Measurements from ENCODE around the gene TMCC1.
"Not testable (repeated sequence)": the region's sequence is repeated elsewhere in the genome, so short reads cannot be mapped to it uniquely, and the experiment has no call there.

Gene TMCC1

DNA sequence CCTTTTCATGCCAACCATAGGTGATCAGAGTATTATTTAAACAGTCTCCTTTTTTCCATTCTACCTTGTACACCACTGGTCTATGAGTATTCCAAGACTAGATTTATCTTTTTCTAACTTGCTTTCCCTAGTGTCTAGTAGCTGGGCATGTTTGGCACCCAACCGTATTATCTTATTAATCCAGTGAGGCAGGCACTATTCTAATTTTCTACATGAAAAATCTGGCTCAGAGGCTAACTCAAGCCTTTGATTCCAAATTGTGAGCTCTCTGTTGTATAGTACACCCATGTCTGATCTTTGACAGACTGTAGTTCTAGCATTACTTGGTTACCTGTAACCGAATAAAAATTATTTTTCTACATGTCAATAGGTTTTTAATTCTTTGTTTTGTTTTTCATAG, 210.3 kb downstream of the TMCC1 start:
- Histone ChIP-seq H4K20me1 (ENCODE audit: insufficient read depth, low read length, poor library complexity, severe bottlenecking) (no peaks in the 10 kb centered on the region), H3K36me3 (ENCODE audit: insufficient read depth, low read length) (no peaks in the 10 kb centered on the region), H3K79me2 (ENCODE audit: insufficient read depth, low read length) (no peaks in the 10 kb centered on the region), H3K9me2 (replicated peaks; ENCODE audit: low read depth, low read length) (no peaks in the 10 kb centered on the region), H2AFZ (ENCODE audit: low read length) (no peak overlapping the region), H3K4me2 (ENCODE audit: low read depth, low read length, poor library complexity, severe bottlenecking) (no peak overlapping the region), H3K27me3 (ENCODE audit: insufficient read depth, low read length, poor library complexity, severe bottlenecking) (no peaks in the 10 kb centered on the region), H3K9me3 (ENCODE audit: insufficient read depth, low read depth, low read length) (no peaks in the 10 kb centered on the region), H3F3A (ENCODE audit: low read depth) (no peaks in the 10 kb centered on the region), H3K9ac (ENCODE audit: low read depth, low read length, poor library complexity, severe bottlenecking) (no peak overlapping the region), H3K4me1 (ENCODE audit: insufficient read depth, low read length, poor library complexity, severe bottlenecking) (no peaks in the 10 kb centered on the region), H3K4me3 (ENCODE audit: low read length, poor library complexity, severe bottlenecking) (no peak overlapping the region)
- TF ChIP-seq EZH2phosphoT487 (IDR thresholded peaks at IDR 0.05; ENCODE audit: borderline replicate concordance): no peak
- TF ChIP-seq CTCF (conservative IDR thresholded peaks at IDR 0.05; ENCODE audit: low read length): no peak

- Histone ChIP-seq H3K36me3 (ENCODE audit: insufficient read depth, low read length) (no peaks in the 10 kb centered on the region), H3K4me2 (ENCODE audit: low read depth, low read length, poor library complexity, severe bottlenecking) (no peak overlapping the region), H3K27me3 (ENCODE audit: insufficient read depth, low read length, poor library complexity, severe bottlenecking) (no peaks in the 10 kb centered on the region), H3K79me2 (ENCODE audit: insufficient read depth, low read length) (no peaks in the 10 kb centered on the region), H3K4me3 (ENCODE audit: low read length, poor library complexity, severe bottlenecking) (no peak overlapping the region), H2AFZ (ENCODE audit: low read length) (no peak overlapping the region), H3K4me1 (ENCODE audit: insufficient read depth, low read length, poor library complexity, severe bottlenecking) (no peaks in the 10 kb centered on the region), H4K20me1 (ENCODE audit: insufficient read depth, low read length, poor library complexity, severe bottlenecking) (no peaks in the 10 kb centered on the region), H3K9ac (ENCODE audit: low read depth, low read length, poor library complexity, severe bottlenecking) (no peak overlapping the region), H3K9me3 (ENCODE audit: insufficient read depth, low read depth, low read length) (no peaks in the 10 kb centered on the region), H3F3A (ENCODE audit: low read depth) (no peaks in the 10 kb centered on the region), H3K9me2 (replicated peaks; ENCODE audit: low read depth, low read length) (no peaks in the 10 kb centered on the region)
- TF ChIP-seq CTCF (conservative IDR thresholded peaks at IDR 0.05; ENCODE audit: low read length) (no peak), EZH2phosphoT487 (IDR thresholded peaks at IDR 0.05; ENCODE audit: borderline replicate concordance) (no peak)
Measured at GRCh38 chr3:129676985-129677384, 216.5 kb downstream of the TMCC1 start.

DNA sequence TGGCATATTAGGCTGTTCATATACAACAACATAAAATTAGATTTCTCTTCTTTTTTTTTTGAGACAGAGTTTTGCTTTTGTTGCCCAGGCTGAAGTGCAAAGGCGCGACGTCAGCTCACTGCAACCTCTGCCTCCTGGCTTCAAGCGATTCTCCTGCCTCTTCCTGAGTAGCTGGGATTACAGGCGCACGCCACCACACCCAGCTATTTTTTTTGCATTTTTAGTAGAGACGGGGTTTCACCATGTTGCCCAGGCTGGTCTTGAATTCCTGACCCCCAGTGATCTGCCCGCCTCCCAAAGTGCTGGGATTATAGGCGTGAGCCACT, 218.8 kb downstream of the TMCC1 start:
- not testable (repeated sequence) for H4K20me1 ChIP-seq (ENCODE audit: insufficient read depth, low read length, poor library complexity, severe bottlenecking); H3K9me2 ChIP-seq (replicated peaks; ENCODE audit: low read depth, low read length); H3K9me3 ChIP-seq (ENCODE audit: insufficient read depth, low read depth, low read length); H2AFZ ChIP-seq (ENCODE audit: low read length); H3F3A ChIP-seq (ENCODE audit: low read depth); H3K4me2 ChIP-seq (ENCODE audit: low read depth, low read length, poor library complexity, severe bottlenecking); H3K79me2 ChIP-seq (ENCODE audit: insufficient read depth, low read length); H3K27me3 ChIP-seq (ENCODE audit: insufficient read depth, low read length, poor library complexity, severe bottlenecking); H3K9ac ChIP-seq (ENCODE audit: low read depth, low read length, poor library complexity, severe bottlenecking); H3K4me3 ChIP-seq (ENCODE audit: low read length, poor library complexity, severe bottlenecking); H3K4me1 ChIP-seq (ENCODE audit: insufficient read depth, low read length, poor library complexity, severe bottlenecking)
- H3K36me3 ChIP-seq (ENCODE audit: insufficient read depth, low read length): peaks cover 12% of the 10 kb centered on the region; the same call in 1 of the 2 replicates

DNA sequence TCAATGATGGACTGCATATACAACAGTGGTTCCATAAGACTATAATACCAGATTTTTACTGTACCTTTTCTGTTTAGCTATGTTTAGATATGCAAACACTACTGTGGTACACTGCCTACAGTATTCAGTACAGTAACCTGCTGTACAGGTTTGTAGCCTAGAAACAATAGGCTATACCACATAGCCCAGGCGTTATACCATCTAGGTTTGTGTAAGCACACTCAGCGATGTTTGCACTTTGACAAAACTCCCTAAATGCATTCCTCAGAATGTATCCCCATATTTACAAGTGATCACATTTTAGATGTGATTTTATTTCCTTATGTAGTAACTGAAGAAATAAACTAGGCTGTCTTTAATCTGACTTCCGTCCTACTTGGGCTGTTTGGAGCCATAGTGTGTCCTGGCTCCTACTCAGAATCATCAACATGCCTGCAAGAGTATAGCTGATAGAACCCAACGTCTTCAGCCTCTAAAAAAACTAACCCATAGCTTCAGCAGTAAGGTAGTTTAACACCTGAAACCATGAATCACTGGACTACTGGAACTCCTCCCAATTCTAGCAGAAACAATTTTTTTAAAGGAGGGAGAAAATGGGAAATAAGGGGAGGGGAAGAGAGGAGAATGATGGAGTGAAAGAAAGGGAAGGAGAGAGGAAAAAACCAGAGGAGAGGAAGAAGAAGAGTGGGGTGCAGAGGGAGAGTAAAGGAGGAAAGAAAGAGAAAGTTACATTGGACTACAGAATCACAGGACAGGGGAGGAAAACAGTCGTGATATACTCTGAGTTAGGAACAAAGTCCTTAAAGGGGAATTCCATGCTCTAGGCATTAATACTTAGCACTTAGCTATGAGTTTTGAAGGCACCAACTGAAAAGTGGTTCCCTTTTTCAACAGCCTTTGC, 219.4 kb downstream of the TMCC1 start:
- Histone ChIP-seq H4K20me1 (ENCODE audit: insufficient read depth, low read length, poor library complexity, severe bottlenecking) (no peaks in the 10 kb centered on the region), H3K79me2 (ENCODE audit: insufficient read depth, low read length) (no peaks in the 10 kb centered on the region)

More for the DNA sequence above, 219.4 kb downstream of the TMCC1 start:
- TF ChIP-seq CTCF (conservative IDR thresholded peaks at IDR 0.05; ENCODE audit: low read length) (no peak), EZH2phosphoT487 (IDR thresholded peaks at IDR 0.05; ENCODE audit: borderline replicate concordance) (no peak)
- no peaks in the 10 kb centered on the region for H3K27me3 ChIP-seq (ENCODE audit: insufficient read depth, low read length, poor library complexity, severe bottlenecking)
- H3K4me3 ChIP-seq (ENCODE audit: low read length, poor library complexity, severe bottlenecking): no peak overlapping the region
- no peaks in the 10 kb centered on the region for H3F3A ChIP-seq (ENCODE audit: low read depth)
- H3K4me2 ChIP-seq (ENCODE audit: low read depth, low read length, poor library complexity, severe bottlenecking): no peak overlapping the region
- H3K9ac ChIP-seq (ENCODE audit: low read depth, low read length, poor library complexity, severe bottlenecking): no peak overlapping the region
- H3K4me1 ChIP-seq (ENCODE audit: insufficient read depth, low read length, poor library complexity, severe bottlenecking): no peaks in the 10 kb centered on the region
- peaks cover 17% of the 10 kb centered on the region; the same call in 1 of the 2 replicates for H3K36me3 ChIP-seq (ENCODE audit: insufficient read depth, low read length)
- no peaks in the 10 kb centered on the region for H3K9me2 ChIP-seq (replicated peaks; ENCODE audit: low read depth, low read length)
- no peak overlapping the region for H2AFZ ChIP-seq (ENCODE audit: low read length)
- no peaks in the 10 kb centered on the region for H3K9me3 ChIP-seq (ENCODE audit: insufficient read depth, low read depth, low read length)
